PC-9 (cell line): ENCODE results near the gene HNF1A. TPM values are rescaled to one million over a fixed set of nuclear protein-coding genes. Genes with fewer than 3 reads are reported as not detected.

Experiments used
- BruUV-seq: library from RNA; stranded (reverse); fragments of 400-500 nt; replicated peaks from 2 replicates; lab custom pipeline; 2021; lab: Mats Ljungman, UMichigan
- CTCF ChIA-PET: fragments of 300-600 bp; sonication (Branson Sonifier 250); formaldehyde crosslinking; loops from one replicate; lab custom pipeline; 2022; ENCODE audit warnings: antibody characterized with exemption; lab: Charles Lee
- POLR2A ChIA-PET: fragments of 300-600 bp; sonication (Branson Sonifier 250); formaldehyde crosslinking; loops from one replicate; lab custom pipeline; 2022; ENCODE audit warnings: antibody characterized with exemption; ENCODE audit not compliant: unreplicated experiment; lab: Charles Lee
- DNase-seq, 2 experiments: peaks; one replicate each; pipeline versions ENCODE4 v3.0.0 to v3.0.0-alpha.2; 2015 to 2022; ENCODE audit warnings: mixed read lengths in 1 of 2
- H2AFZ ChIP-seq: fragments of 200-600 bp; sonication (generic); 2 replicates; pipeline ENCODE4 v1.8.1; 2017; ENCODE audit warnings: antibody characterized with exemption
- H3F3A ChIP-seq: fragments of 200-600 bp; sonication (generic); 2 replicates; pipeline ENCODE4 v1.8.1; 2017; ENCODE audit warnings: antibody characterized with exemption, mild to moderate bottlenecking, low read depth; ENCODE audit not compliant: insufficient read depth
- H3K27ac ChIP-seq: fragments of 200-600 bp; sonication (generic); 2 replicates; pipeline ENCODE4 v1.6.1; 2016; ENCODE audit warnings: mixed run types
- H3K27me3 ChIP-seq: fragments of 200-600 bp; sonication (generic); 2 replicates; pipeline ENCODE4 v1.6.1; 2016; ENCODE audit warnings: low read depth, mixed run types; ENCODE audit not compliant: insufficient read depth
- H3K36me3 ChIP-seq: fragments of 200-600 bp; sonication (generic); 2 replicates; pipeline ENCODE4 v1.6.1; 2016; ENCODE audit warnings: low read depth, mixed run types
- H3K4me1 ChIP-seq: fragments of 200-600 bp; sonication (generic); replicated peaks from 2 replicates; pipeline ENCODE4 v1.6.1; 2016; ENCODE audit warnings: mixed run types; ENCODE audit not compliant: insufficient read depth
- H3K4me2 ChIP-seq: fragments of 200-600 bp; sonication (generic); 2 replicates; pipeline ENCODE4 v1.6.1; 2017; ENCODE audit warnings: mixed run types
- H3K4me3 ChIP-seq: fragments of 200-600 bp; sonication (generic); 2 replicates; pipeline ENCODE4 v1.6.1; 2016; ENCODE audit warnings: mixed run types
- H3K79me2 ChIP-seq: fragments of 200-600 bp; sonication (generic); 2 replicates; pipeline ENCODE4 v1.6.1; 2017; ENCODE audit warnings: low read depth, mixed run types
- H3K9me2 ChIP-seq: fragments of 200-600 bp; sonication (generic); 2 replicates; pipeline ENCODE4 v1.8.1; 2017; ENCODE audit warnings: mild to moderate bottlenecking; ENCODE audit not compliant: insufficient read depth
- H3K9me3 ChIP-seq: fragments of 200-600 bp; sonication (generic); 2 replicates; pipeline ENCODE4 v1.8.1; 2016; ENCODE audit warnings: low read depth; ENCODE audit not compliant: insufficient read depth
- H4K20me1 ChIP-seq: fragments of 200-600 bp; sonication (generic); 2 replicates; pipeline ENCODE4 v1.8.1; 2017; ENCODE audit not compliant: insufficient read depth
- CTCF ChIP-seq: fragments of 200-600 bp; sonication (generic); conservative IDR thresholded peaks from 2 replicates; pipeline ENCODE4 v1.6.1; 2017; ENCODE audit warnings: mixed run types, antibody characterized with exemption, mild to moderate bottlenecking, moderate library complexity
- EZH2 ChIP-seq: fragments of 200-600 bp; sonication (generic); IDR thresholded peaks from 2 replicates; pipeline ENCODE4 v1.8.0; 2017; ENCODE audit warnings: antibody characterized with exemption, low read depth
- intact Hi-C: fragments of 100-400 bp; cut with micrococcal nuclease; formaldehyde crosslinking; loops from one replicate; pipeline ENCODE4 v1.10.0; 2022; ENCODE audit not compliant: unreplicated experiment
- total RNA-seq: library from RNA; stranded (reverse); gene quantifications from 2 replicates; pipeline ENCODE4 v1.2.3, GENCODE V29; 2021

HNF1A gene
- total RNA-seq, 1 experiment from 2014 or later, result not detected

GRCh38 chr12:121010860-121011259, 32.5 kb downstream of the HNF1A start:
- no TSS peak for BruUV-seq
- H2AFZ ChIP-seq, result no peak overlapping the region
- H3F3A ChIP-seq, result no peaks in the 10 kb centered on the region
- no peaks in the 10 kb centered on the region for H4K20me1 ChIP-seq
- no peak for DNase-seq
- no peaks in the 10 kb centered on the region for H3K27me3 ChIP-seq
- H3K27ac ChIP-seq, result no peak overlapping the region
- ChIA-PET CTCF (no interaction called here), POLR2A (no interaction called here)
- TF ChIP-seq CTCF, result no peak
- no peak for TF ChIP-seq EZH2
- H3K36me3 ChIP-seq, result peaks cover 13% of the 10 kb centered on the region; the same call in 1 of the 2 replicates
- H3K9me2 ChIP-seq, result no peaks in the 10 kb centered on the region
- no peak overlapping the region for H3K4me3 ChIP-seq
- H3K4me1 ChIP-seq, result no peaks in the 10 kb centered on the region; the same call in 1 of the 2 replicates
- H3K79me2 ChIP-seq, result peaks cover 13% of the 10 kb centered on the region
- no peak overlapping the region for H3K4me2 ChIP-seq
- H3K9me3 ChIP-seq, result no peaks in the 10 kb centered on the region
- intact Hi-C loops, result no loop called here

GRCh38 chr12:121011820-121012219, 33.5 kb downstream of the HNF1A start:
- no peak overlapping the region for H2AFZ ChIP-seq
- no peak overlapping the region for H3K4me2 ChIP-seq
- H3K4me3 ChIP-seq, result no peak overlapping the region
- no peak for DNase-seq
- CTCF ChIA-PET, result no interaction called here
- BruUV-seq, result no TSS peak
- intact Hi-C loops, result no loop called here
- peaks cover 13% of the 10 kb centered on the region; the same call in 1 of the 2 replicates for H3K36me3 ChIP-seq
- H3K9me3 ChIP-seq, result no peaks in the 10 kb centered on the region
- TF ChIP-seq EZH2 (no peak), CTCF (no peak)
- no peaks in the 10 kb centered on the region; the same call in 1 of the 2 replicates for H3K4me1 ChIP-seq
- H4K20me1 ChIP-seq, result no peaks in the 10 kb centered on the region
- H3K79me2 ChIP-seq, result peaks cover 15% of the 10 kb centered on the region
- no peak overlapping the region for H3K27ac ChIP-seq
- H3K27me3 ChIP-seq, result no peaks in the 10 kb centered on the region
- H3K9me2 ChIP-seq, result no peaks in the 10 kb centered on the region
- POLR2A ChIA-PET, result no interaction called here
- H3F3A ChIP-seq, result no peaks in the 10 kb centered on the region

GRCh38 chr12:121013715-121014114, 35.4 kb downstream of the HNF1A start:
- H3K27me3 ChIP-seq, result no peaks in the 10 kb centered on the region
- H3K36me3 ChIP-seq, result peaks cover 13% of the 10 kb centered on the region; the same call in 1 of the 2 replicates
- H3K9me2 ChIP-seq, result no peaks in the 10 kb centered on the region
- no peak for DNase-seq
- no peaks in the 10 kb centered on the region for H3F3A ChIP-seq
- TF ChIP-seq CTCF, result no peak
- TF ChIP-seq EZH2, result no peak
- H3K27ac ChIP-seq, result no peak overlapping the region
- no peaks in the 10 kb centered on the region for H4K20me1 ChIP-seq
- H3K9me3 ChIP-seq, result no peaks in the 10 kb centered on the region
- no TSS peak for BruUV-seq
- intact Hi-C loops, result no loop called here
- H3K79me2 ChIP-seq, result peaks cover 15% of the 10 kb centered on the region
- H2AFZ ChIP-seq, result no peak overlapping the region
- no peaks in the 10 kb centered on the region; the same call in 1 of the 2 replicates for H3K4me1 ChIP-seq
- ChIA-PET CTCF (no interaction called here), POLR2A (no interaction called here)
- no peak overlapping the region for H3K4me2 ChIP-seq
- no peak overlapping the region for H3K4me3 ChIP-seq
